ENCODE results near the gene MYBBP1A. TPM values are rescaled to one million over a fixed set of nuclear protein-coding genes. Genes with fewer than 3 reads are reported as not detected.

MYBBP1A gene
- total and polyA plus RNA-seq, 2 of the 13 experiments (the other 11 are each of a cell fraction or from before 2014, with no cell fraction given) = 18.6 to 54.8 TPM

- no peak for TF ChIP-seq ZHX2 (IDR thresholded peaks at IDR 0.05; ENCODE audit: low read depth)
- TF ChIP-seq ZHX2 (CRISPR knock-in tag; IDR thresholded peaks at IDR 0.05; ENCODE audit: borderline replicate concordance) = no peak
- no peak for TF ChIP-seq BATF2 (CRISPR knock-in tag; IDR thresholded peaks at IDR 0.05)
- TF ChIP-seq, protein P1, sequence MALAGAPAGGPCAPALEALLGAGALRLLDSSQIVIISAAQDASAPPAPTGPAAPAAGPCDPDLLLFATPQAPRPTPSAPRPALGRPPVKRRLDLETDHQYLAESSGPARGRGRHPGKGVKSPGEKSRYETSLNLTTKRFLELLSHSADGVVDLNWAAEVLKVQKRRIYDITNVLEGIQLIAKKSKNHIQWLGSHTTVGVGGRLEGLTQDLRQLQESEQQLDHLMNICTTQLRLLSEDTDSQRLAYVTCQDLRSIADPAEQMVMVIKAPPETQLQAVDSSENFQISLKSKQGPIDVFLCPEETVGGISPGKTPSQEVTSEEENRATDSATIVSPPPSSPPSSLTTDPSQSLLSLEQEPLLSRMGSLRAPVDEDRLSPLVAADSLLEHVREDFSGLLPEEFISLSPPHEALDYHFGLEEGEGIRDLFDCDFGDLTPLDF (CRISPR knock-in tag; IDR thresholded peaks at IDR 0.05) = peak; percentile 72; the same call in 1 of the 2 replicates
- no peak for TF ChIP-seq SIX1 (CRISPR knock-in tag; IDR thresholded peaks at IDR 0.05; ENCODE audit: borderline replicate concordance)
- TF ChIP-seq XRCC5 (optimal IDR thresholded peaks at IDR 0.05; ENCODE audit: low read length) = peak; percentile 82
- TF ChIP-seq THAP11 (CRISPR knock-in tag; IDR thresholded peaks at IDR 0.05) = peak; percentile 34; the same call in 1 of the 2 replicates
- TF ChIP-seq ZNF24 (IDR thresholded peaks at IDR 0.05) = no peak
- no peak for TF ChIP-seq PHF20 (CRISPR knock-in tag; IDR thresholded peaks at IDR 0.05)
- TF ChIP-seq ZNF569 (CRISPR knock-in tag; IDR thresholded peaks at IDR 0.05; ENCODE audit: borderline replicate concordance) = no peak
- TF ChIP-seq CSRNP1 (CRISPR knock-in tag; IDR thresholded peaks at IDR 0.05) = no peak; the same call in 1 of the 2 replicates
- TF ChIP-seq GATAD1 (CRISPR knock-in tag; IDR thresholded peaks at IDR 0.05) = peak; percentile 28; the same call in 1 of the 2 replicates
- no peak for TF ChIP-seq ZBTB8A (CRISPR knock-in tag; IDR thresholded peaks at IDR 0.05; ENCODE audit: borderline replicate concordance, low read depth)
- no peak for TF ChIP-seq AGO1 (IDR thresholded peaks at IDR 0.05; ENCODE audit: low read depth, low read length, poor library complexity, severe bottlenecking)
- TF ChIP-seq JUN (CRISPR knock-in tag; IDR thresholded peaks at IDR 0.05) = no peak
- TF ChIP-seq MIER2 (CRISPR knock-in tag; IDR thresholded peaks at IDR 0.05) = no peak
- no peak for TF ChIP-seq ATAD3A (CRISPR knock-in tag; IDR thresholded peaks at IDR 0.05)
- no peak for TF ChIP-seq DPF2 (CRISPR knock-in tag; IDR thresholded peaks at IDR 0.05; ENCODE audit: borderline replicate concordance, low read depth)
- no peak for TF ChIP-seq ZNF672 (CRISPR knock-in tag; IDR thresholded peaks at IDR 0.05)
- no peak for TF ChIP-seq AKAP8 (CRISPR knock-in tag; IDR thresholded peaks at IDR 0.05)
These were observed 10.3 kb upstream of the MYBBP1A start (continued) for GRCh38 chr17:4565209-4566141.
